Right hindlimb (tissue), 1 donor: Measurements from ENCODE around the gene C1orf226.
"Not testable (repeated sequence)": the region's sequence is repeated elsewhere in the genome, so short reads cannot be mapped to it uniquely, and the experiment has no call there.

Source experiments
- DNase-seq: peaks from one replicate; pipeline ENCODE4 v3.0.0-alpha.2; 2018

Gene C1orf226

GRCh38 chr1:162416215-162416614 is 34.7 kb downstream of the C1orf226 start:
- no peak for DNase-seq

GRCh38 chr1:162416909-162417308 is 35.4 kb downstream of the C1orf226 start:
- DNase-seq: no peak

GRCh38 chr1:162417650-162418049 is 36.1 kb downstream of the C1orf226 start:
- DNase-seq: no peak

GRCh38 chr1:162418584-162418983 is 37.1 kb downstream of the C1orf226 start:
- not testable (repeated sequence) for DNase-seq

GRCh38 chr1:162419450-162419931 is 38.0 kb downstream of the C1orf226 start:
- not testable (repeated sequence) for DNase-seq

GRCh38 chr1:162420120-162420519 is 38.6 kb downstream of the C1orf226 start:
- no peak for DNase-seq

- DNase-seq: no peak
These were observed 40.0 kb downstream of the C1orf226 start for GRCh38 chr1:162421258-162422164.

- DNase-seq: no peak
These were observed 41.3 kb downstream of the C1orf226 start for GRCh38 chr1:162422662-162423375.

- DNase-seq: no peak
These were observed 49.1 kb downstream of the C1orf226 start for GRCh38 chr1:162430583-162430982.

GRCh38 chr1:162432977-162433713 is 51.6 kb downstream of the C1orf226 start:
- not testable (repeated sequence) for DNase-seq
